ENCODE results near the gene KCNJ6. TPM values are rescaled to one million over a fixed set of nuclear protein-coding genes. Genes with fewer than 3 reads are reported as not detected.
"Not testable (repeated sequence)": the region's sequence is repeated elsewhere in the genome, so short reads cannot be mapped to it uniquely, and the experiment has no call there.

Gene KCNJ6, protein sequence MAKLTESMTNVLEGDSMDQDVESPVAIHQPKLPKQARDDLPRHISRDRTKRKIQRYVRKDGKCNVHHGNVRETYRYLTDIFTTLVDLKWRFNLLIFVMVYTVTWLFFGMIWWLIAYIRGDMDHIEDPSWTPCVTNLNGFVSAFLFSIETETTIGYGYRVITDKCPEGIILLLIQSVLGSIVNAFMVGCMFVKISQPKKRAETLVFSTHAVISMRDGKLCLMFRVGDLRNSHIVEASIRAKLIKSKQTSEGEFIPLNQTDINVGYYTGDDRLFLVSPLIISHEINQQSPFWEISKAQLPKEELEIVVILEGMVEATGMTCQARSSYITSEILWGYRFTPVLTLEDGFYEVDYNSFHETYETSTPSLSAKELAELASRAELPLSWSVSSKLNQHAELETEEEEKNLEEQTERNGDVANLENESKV
- under 0.01 TPM in 1 of 2 replicates, not detected in the other for total RNA-seq

DNA sequence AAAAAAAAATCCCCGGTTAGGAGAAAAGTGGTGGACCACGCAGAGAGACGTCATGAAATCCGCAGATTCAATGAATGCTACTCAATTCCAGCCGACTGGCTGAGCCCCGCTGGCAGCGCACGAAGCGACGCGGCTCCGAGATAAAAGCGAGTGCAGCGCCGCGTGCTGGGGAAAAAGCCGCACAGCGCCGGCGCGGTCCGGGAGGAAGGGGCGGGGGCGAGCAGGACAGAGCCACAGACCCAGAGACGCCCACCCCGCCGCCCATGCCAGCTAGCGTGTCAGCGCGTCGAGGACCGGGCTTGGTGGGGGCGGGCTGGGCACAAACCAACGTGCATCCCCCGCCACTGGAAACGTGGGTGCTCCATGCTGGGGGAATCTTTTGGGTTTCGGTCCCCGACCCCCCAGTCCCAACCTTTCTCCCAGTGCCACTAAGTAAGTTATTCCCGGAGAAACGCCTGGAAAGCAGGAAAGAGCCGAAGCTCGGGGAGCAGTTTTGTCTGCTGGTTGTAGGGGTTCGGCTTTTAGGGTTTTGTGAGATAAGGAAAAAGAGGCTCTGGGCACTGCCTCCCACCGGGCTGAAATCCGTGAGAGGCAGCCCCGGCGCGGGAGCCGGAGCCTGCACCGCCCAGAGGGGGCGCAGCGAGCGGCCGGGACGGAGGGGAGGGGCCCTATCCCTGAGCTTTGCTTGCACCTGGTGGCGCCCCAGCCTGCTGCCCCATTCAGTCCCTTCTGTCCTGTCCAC, at the start of gene KCNJ6:
Gene KCNJ6 (minus strand): TSS at position 148 of the 742 bp plus-strand sequence. CDS start 75,775 bp downstream, outside the sequence.
- DNase-seq (ENCODE audit: low read depth in 2 of 2), result peak; percentile 55 to 70

DNA sequence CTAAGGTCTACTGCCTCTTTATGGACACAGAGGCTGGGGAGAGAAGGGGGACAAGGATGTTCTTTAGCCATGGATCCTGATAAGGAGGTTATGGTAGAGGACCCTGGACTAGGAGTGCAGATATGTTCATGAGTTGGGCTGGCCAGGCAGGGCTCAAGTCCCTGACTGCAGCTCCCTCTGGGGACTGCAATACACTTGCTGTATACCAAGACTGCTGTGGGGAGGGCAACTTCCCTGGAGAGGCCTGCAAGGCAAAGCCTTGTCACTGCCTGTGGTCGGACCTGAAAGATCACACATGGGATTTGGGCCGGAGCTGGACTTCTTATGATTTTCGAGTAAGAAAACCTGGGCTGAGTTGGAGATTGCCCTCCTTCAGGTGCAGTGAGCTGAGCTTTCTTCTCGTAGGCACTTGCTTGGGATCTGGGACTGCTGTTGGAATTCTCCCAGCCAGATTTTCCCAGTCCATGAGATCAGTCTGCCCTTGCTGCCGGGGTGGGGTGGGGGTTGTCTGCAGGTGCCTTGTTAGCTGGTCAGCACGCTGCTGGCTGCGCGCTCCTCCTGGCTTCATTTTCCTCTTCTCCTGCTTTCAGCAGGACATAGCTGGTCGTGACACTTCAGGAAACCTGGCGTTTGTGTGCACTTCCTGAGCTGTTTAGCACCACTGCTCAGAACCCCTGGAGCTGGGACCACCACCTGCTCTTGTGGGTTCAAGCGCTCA, 49.0 kb upstream of the KCNJ6 start:
- no peak for DNase-seq (ENCODE audit: low read depth in 2 of 2)

DNA sequence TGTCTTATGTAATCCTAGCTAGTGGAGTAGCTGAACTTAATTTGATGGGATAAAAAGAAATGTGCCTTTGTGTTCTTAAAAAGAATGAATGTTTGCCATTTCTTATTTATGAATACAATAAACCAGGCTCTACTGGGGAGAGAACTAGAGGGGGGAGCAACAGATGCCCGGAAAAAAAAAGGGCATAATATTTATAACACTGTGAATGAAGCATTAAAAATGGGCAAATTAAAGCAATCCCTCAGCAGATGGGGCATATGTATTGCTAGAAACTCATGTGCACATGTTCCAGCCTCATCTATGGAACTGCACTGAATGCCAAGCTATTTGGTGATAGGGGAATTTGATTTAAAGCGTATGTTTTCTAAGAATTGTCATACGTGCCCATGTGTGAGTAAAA, 42.3 kb upstream of the KCNJ6 start:
- no peak for DNase-seq (ENCODE audit: low read depth in 2 of 2)

DNA sequence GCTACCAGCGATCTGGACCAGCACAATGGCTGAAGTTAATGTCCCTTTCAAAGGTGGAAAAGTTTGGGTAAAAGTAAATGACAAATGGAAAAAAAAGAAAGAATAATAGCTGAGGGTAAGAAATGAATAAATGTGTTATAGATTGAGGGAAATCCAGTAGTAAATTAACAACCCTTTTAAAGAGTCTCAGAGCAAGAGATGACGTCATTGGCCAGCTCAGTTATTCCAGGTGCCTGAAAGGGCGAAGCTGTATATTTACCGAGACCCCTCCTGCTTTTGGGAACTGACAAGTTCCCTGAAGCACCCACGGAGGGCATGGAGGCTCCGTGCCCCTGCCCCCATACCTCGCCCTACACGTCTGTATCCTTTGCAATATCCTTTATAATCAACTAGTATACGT, 40.5 kb upstream of the KCNJ6 start:
- no peak for DNase-seq (ENCODE audit: low read depth in 2 of 2)

DNA sequence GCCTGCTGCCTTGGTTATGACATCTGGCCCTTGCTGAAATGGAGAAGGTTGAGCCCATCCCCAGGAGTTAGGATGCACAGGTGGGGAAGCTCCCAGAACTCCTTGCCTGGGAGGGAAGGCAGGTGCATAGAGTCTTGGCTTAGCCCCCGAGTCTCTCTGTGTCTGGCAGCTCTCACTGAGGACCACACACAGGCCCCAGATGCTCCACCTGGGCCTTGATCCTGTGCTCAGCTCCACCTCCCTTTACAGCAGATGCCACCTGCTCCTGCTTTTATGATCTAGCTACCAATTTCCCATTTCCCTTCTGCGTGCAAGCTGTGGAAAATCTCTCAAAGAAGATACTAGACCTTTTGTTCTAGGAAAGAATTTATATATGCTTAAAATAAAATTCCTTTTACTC, 28.8 kb upstream of the KCNJ6 start:
- DNase-seq (ENCODE audit: low read depth in 2 of 2), result no peak

DNA sequence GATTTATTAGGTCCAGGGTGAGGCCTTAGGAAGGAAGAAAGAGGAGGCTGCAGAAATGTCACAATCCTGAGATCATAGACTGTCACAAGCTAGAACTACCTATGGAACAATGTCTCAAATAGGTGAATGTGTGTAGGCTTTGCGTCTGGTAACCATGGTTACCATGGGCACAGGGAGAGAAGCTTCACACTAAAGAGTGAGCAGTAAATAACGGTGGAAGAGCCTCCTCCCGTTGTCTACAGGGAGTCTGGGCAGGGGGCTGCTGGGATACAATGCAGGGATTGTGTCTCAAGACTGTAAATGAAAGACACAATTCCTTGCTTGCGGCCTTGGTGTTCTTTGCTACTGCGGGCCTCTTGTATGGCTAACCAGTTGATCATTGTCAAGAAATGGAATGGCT, 28.2 kb upstream of the KCNJ6 start:
- peak in 1 of 2 donors; percentile 1 for DNase-seq (ENCODE audit: low read depth in 2 of 2)

DNA sequence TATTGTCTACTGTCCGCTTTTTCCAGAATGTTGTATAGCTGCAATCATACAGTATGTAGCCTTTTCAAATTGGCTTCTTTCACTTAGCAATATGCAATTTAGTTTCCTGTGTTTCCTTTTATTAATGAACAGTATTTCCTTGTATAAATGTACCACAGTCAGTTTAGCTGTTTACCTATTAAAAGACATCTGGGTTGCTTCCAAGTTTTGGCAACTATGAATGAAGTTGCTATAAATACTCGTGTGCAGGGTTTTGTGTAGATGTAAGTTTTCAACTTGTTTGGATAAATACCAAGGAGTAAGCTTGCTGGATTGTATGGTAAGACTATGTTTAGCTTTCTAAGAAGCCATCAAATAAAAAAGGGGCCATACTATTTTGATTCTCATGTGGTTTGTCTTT, 24.4 kb upstream of the KCNJ6 start:
- DNase-seq (ENCODE audit: low read depth in 2 of 2), result no peak

DNA sequence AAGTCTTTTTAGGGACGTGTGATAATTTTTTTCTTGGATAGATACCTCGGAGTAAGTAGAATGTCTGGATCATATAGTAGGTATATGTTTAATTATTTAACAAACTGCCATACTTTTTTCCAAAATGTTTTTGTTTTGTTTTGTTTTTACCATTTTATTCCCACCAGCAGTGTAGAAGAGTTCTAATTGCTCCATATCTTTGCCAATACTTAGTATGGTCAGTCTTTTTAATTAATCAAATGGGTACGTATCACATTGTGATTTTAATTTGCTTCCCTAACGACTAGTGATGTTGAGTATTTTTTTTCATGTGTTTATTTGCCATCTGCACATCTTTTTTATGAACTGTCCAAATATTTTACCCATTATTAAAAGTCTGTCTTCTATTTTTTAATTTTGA, 23.6 kb upstream of the KCNJ6 start:
- no peak for DNase-seq (ENCODE audit: low read depth in 2 of 2)

DNA sequence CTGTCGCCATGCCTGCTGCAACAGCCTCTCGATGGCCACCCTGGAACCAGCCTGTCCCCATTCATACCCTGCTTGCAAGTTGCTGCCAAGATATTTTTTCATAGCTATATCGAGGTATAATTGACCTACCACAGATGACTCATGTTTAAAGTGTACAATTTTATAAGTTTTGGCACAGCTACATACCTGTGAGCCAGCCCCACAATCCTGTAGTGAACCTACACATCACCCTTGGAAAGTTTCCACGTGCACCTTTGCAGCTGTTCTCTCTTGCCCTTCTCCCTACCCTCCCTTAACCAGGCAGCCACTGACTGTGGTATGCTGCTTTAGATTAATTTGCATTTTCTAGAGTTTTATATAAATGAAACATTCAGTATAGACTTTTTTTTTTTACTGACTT, 23.0 kb upstream of the KCNJ6 start:
- DNase-seq (ENCODE audit: low read depth in 2 of 2), result no peak

DNA sequence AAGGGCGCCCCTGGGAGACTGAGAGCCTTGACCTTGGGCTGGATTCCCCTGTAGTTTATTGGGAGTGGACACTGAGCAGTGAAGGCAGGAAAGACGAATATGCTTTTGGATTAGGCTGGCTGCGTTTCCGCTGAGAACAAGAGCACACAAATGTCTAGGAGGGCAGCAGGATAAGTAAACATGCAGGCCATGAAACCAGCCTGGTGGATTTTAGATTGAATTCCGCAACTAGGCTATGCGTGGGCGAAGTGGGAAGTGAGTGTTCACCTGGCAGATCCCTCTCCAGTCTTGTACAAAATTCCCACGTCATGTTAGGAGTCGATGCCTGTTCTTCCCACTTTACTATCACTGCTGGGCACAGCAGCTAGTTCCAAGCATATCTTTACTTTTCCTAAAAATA, 21.4 kb upstream of the KCNJ6 start:
- no peak for DNase-seq (ENCODE audit: low read depth in 2 of 2)

DNA sequence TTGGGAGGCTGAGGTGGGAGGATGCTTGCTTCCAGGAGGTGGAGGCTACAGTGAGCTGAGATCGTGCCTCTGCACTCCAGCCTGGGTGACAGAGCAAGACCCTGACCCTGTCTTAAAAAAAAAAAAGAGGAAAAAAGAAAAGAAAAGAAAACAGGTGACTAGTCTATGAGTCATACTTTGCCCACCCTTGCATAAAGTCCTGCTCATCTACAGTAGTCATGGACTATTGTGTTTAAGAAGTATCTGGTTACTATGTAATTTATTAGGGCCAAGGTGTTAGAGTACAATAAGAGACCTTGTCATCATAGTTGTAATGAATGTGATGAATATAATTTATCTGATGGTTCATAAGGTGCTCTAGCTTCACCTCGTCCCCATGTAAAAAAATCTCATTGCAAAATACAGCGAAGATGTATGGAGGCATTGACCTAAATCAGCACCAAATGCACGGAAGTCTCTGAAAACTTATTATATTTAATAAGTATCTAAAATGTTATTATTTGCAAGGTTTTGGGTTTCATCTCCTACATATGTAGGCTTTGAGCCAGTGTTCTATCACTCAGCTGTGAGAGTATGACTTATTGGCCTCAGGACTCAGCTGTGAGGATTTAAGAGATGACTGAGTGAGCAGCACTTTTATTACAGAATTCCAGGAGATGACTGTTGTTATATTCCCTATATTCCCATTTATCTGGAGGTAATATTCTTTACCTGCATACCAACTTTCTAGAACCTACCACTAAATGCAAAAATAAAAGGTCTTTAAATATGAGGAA, 19.9 kb upstream of the KCNJ6 start:
- no peak for DNase-seq (ENCODE audit: low read depth in 2 of 2)

DNA sequence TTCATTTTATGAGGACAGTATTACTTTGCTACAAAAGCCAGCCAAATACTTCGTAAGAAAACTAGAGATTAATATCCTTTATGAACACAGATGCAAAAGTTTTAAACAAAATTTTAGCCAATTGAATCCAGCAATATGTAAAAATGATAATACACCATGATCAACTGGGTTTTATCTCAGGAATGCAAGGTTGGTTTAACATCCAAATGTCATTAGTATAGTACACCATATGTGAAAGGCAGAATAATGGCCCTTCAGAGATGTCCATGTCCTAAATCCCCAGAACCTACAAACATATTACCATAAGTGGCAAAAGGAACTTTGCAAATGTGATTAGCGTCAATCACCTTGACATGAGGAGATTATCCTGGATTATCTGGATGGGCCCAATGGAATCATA, 16.7 kb upstream of the KCNJ6 start:
- no peak for DNase-seq (ENCODE audit: low read depth in 2 of 2)

DNA sequence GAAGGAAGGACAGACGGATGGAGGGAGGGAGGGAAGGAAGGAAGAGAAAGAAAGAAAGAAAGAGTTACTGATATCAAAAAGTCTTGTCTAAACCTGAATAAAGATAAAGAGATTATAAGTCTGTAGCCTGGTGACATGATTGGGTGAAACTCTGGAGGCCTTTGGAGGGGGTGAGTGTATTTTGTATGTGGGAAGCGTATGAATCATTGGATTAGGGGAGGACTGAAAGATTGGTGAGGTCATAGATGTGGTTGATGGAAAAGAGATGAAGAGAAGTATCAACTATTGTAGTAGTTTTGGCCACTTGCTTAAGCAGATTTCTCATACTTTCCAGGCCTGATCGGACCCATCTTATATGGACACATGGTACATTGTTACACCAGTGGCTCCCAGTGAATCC, 11.5 kb upstream of the KCNJ6 start:
- DNase-seq (ENCODE audit: low read depth in 2 of 2), result no peak

DNA sequence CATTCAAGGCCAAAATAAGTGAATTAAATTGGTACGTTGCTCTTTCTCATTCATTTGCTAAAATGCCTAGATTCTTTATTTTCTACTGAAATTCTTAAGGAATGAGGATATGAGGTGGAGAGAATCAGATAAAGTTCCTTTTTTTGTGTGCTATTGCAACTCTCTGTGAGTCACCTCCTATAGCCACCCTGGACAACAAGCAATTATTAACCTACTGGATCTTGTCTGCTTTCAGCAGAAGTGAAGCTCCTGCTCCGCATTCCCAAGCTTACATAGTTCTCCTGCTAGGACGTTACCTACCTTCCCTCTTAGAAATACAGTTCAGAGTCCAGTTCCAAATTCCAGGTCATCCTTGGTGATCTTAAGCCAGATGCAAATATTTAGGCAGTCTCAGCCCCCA, 4.8 kb upstream of the KCNJ6 start:
- DNase-seq (ENCODE audit: low read depth in 2 of 2), result no peak

DNA sequence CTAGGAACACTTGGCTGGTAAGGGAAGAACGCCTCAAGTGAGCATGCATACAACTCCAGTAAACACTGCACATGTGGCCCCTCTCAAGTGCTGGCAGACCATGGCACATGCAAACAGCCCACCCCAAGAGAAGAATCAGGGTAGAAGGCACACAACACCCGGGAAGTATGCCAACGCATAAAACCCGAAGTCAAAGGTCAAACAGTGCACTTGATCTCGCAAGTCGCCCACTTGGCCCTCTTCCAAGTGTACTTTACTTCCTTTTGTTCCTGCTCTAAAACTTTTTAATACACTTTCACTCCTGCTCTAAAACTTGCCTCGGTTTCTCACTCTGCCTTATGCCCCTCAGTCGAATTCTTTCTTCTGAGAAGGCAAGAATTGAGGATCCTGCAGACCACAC, 4.0 kb upstream of the KCNJ6 start:
- DNase-seq (ENCODE audit: low read depth in 2 of 2), result not testable (repeated sequence)

DNA sequence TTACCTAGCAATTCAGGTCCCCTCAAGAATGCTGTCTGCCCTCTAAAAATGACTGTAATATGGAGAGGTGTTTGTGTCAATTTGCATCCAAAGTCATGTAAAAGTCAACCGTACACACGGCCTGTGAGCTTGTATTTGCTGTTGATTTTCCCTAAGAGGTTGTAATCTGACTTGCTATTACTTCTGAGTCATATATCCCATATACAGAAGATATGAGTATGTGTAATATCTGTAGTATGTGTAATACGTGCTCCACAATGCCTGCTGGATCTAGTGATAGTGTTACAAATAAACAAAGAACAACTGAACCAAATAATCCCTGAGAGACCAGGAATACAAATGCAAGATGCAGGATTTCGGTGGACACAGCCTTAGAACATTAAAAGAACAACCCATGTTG, 1.4 kb upstream of the KCNJ6 start:
- peak in 1 of 2 donors; percentile 14 for DNase-seq (ENCODE audit: low read depth in 2 of 2)

DNA sequence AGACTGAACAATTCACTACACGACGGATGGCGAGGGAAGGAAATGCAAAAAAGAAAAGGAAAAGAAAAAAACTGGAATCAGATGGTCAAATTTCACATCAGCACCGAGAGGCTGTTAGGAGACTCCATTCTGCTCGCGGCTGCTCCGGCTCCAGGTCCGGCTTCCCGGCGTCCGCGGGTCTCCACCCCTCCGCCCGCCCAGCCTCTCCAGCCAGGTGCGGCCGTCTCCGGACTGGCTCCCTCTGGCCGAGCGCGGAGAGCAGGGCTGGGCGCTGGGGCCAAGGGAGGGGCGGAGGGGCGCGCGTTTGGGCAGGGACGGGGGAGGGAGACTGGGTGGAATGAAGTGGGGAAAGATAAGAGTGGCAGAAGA, 332 bp downstream of the KCNJ6 start:
- no peak for DNase-seq (ENCODE audit: low read depth in 2 of 2)

DNA sequence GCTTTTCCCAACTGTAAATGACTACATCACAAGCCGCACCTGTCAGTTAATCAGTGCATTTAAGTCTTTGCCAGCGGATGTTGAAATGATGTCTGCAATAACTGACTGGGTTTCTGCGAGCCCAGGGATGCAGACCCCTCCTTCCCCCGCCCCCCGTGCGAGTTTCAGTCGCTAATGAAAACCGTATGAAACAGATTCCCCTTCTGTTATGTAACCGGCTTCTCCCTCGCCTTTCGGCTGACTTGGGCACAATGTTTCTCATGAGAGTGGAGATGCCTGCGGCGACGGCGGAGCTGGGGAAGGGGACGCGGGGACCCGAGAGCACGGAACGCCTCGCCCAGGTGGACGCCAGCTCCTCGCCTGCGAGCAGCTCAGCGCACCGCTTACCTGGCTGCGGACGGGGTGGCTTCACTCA, 753 bp downstream of the KCNJ6 start:
- no peak for DNase-seq (ENCODE audit: low read depth in 2 of 2)

DNA sequence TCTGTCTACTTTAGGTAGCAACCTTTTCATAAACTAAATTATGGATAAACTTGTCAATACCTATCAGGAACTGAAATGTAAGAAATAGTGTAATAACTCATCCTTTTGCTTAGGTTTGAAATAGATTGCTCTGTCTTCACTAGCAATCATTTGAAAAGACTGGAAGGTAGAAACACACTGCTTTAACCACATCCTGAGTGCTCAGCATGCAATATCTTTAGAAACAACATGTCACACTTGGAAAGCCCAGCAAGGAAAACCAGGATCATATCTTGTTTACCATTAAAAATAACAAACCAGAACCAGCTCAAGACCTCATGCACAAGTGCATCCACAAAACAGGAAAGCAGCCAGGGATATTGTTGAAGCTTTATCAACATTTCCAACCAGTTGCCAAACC, 3.6 kb downstream of the KCNJ6 start:
- no peak for DNase-seq (ENCODE audit: low read depth in 2 of 2)

DNA sequence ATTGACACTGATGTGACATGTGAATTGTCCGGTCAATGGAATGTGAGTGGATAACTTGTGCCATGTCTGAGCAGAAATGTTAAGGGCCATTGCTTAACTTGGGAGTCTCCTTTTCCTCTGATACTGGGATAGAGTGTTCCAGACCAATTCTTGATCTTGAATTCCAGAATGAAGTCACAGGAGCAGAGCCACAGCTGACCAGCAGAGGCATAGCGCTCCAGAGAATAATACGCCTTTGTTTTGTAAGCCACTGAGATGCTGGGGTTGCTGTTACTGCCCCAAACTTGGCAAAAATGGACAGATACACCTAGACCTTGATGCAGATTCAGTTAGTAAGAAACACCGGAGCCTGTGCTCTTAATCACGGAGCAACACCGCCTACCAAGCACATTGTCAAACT, 6.3 kb downstream of the KCNJ6 start:
- DNase-seq (ENCODE audit: low read depth in 2 of 2), result no peak

DNA sequence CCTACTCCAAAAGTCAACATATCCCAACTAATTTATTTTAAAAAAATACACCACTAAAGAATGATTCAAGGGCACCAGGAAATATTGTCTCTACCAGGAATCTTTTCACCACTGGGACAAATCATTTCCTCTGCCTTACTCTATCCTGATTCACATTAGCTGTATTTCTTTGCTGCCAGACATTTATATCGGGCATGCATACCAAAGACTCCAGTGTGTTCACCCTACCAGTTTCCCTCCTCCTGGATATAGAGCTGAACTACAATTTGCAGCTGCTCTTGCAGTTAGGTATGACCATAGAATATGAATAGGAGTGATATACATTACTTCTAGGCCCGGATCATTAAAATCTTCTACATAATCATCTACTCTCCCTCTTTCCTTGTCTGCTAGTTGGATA, 7.6 kb downstream of the KCNJ6 start:
- DNase-seq (ENCODE audit: low read depth in 2 of 2), result no peak

DNA sequence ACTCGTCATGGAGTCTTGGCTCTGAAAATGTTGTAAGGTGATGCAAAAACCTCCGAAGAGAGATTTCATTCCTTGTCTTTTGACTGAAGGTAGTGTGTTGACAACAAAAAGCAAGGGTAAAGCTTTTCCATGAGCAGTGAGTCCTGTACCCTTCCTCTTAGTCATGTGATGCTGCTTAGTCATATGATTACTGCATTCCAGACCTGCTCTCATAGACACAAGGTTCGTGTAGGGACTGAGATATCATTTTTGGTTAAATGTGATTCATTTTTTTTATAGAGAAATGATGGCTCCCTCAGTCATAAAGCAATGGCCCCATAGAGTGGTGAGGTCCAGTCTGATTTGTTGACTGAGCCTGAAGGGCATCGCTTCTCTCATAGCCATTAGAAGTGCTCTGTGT, 9.2 kb downstream of the KCNJ6 start:
- DNase-seq (ENCODE audit: low read depth in 2 of 2), result no peak

All from lung microvascular endothelial cell (primary cell).